Activated CD4-positive, alpha-beta T cell treated with anti-CD3 and anti-CD28 coated beads, Interleukin-2, amount 50 U/mL, for 24 hours (primary cell): Measurements from ENCODE around the gene LEMD1.
A peak's percentile ranks its signal among the peaks of the same experiment; 100 is the strongest.

ENCODE experiments used
- DNase-seq, 2 donors: peaks; one replicate each; pipeline ENCODE4 v3.0.0-alpha.2; 2020; ENCODE audit warnings: low read depth in 1 of 2, low spot score in 1 of 2

The LEMD1 gene

DNA sequence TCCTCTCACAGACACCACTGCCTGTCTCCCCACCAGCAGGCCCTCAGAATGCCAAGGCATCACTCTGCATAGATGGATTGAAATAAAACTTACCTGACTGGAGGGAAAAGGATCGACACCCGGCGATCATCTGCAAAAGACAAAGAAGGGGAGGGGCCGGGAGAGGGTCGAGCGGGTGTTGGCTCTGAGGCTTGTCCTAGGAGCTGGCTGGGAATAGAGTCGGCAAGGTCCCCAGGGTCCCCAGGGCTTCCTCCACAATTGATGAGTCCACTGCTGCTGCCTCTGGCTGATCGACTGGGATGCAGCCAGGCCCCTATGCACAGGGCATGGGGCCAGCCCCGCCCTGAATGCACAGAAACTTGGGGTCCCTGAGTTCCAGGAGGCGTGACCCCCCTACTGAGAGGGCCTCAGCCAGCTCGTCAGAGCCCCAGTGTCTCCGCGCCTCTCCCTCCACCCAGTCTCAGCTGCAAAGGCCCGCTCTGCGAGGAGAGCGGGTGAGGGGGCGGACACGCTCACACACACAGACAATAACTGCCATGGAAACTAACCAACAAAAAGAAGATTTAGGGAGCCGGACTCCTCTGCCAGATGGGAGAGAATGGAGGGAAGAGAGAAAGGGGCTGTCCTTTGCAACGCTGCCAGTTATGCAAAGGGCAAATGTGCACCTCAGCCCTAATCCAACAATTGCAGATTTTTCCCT, 65.3 kb downstream of the LEMD1 start, which contains the start of gene KLHDC8A:
Gene KLHDC8A, minus strand, starts transcription at position 483 of the 700 bp plus-strand sequence. CDS start 13,318 bp downstream, outside the sequence.
- DNase-seq: no peak

DNA sequence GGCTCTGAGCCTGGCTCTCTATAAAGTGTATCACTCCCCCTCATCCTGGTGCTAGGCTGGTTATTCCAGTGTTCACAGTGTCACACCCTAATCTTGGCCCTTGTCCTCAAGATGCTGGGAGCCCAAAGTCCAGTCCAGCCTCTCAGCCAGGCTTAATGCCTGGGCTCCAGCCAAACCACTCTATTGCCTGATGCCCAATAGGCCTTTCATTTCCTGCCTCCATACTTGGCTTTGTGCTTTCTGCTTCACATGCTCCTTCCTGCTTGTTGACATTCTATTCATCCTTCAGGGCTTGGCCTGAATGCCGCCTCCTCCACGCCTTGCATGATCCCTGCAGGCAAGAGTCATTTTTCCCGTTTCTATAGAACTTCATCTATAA, 66.8 kb downstream of the LEMD1 start:
- DNase-seq: no peak

DNA sequence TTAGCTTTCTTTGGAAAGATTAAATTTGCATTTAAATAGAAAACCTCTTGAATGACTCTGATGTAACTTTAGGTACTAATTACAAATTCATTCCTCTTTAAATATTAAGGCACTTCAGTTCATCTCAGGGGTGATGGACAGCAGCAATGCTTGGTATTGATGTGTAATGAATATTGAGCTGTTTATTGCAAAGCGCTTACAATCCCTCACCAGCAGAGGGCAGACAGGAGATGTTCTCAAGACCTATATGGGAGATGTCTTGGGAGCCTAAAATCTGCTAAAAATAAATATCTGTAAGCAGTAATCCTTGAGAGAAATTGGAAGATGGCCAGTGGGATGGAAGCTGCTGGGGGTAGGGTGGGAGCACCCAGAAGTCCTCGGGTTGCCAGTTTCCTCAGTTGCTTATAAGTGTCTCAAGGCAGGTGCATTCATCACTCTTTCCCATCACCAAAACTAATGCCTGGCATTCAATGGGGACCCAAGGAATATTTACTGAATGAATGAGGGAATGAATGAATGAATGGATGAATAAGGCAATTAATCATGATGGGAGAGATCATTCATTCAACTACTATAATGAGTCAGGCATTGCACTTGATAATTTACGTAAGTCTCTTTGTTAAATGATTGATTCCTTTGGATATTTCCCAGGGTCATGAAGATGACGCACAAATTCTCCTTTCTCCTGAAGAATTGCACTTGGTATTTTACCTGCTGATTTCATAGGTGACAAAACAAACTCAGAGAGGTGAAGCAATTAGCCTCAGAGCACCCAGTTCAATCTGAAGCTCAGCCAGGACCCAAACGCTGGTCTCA, 67.4 kb downstream of the LEMD1 start:
- peak in 1 of 2 donors; percentile 61 for DNase-seq

- no peak for DNase-seq
Observed at GRCh38 chr1:205353612-205354011, 68.2 kb downstream of the LEMD1 start.

DNA sequence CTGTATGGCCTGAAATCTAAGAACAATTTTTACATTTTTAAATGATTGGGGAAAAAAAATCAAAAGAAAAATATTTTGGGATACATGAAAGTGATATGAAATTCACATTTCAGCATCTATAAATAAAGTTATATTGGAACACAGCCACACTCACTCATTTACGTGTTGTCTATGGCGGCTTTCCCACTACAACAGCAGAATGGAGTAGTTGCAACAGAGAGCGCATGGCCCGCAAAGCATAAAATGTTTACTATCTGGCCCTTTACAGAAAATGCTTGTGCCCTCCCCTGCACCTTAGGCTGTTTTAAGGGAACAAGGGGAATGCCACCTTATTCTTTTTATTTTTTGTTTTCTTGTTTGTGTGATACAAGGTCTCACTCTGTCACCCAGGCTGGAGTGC, 68.7 kb downstream of the LEMD1 start:
- no peak for DNase-seq

DNA sequence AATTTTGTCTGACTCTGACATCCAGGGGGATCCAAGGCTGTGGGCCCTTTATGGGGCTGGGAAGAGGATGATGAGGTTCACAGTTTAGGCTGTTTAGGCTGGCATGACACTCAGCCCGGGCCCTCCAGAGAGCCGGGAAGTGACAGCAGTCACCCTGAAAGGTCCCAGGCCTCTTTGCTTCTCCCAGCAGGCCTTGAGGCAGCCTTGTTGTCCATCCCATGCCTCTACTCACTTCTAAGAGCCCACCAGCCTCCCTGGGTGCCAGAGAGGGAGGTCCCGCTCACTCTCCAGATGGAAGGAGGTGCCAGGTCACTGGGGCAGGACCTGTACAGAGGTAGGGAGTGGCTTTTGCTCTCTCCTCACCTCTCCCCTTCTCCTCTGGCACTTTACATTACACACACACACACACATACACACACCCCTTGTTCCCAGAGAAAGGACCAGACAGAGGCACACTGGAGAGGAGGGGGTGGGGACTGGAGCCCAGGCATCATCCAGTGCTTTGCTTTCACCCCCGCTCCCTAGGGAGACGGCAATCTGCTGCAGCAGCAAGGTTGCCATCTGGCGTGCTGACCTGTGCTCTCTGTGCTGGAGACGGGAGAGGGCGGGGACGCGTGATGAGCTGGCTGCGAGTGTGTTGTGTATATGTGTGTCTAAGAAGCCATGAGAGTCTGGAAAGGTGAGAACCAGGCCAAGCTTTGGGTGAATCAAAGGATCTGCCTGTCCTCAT, 69.7 kb downstream of the LEMD1 start:
- no peak for DNase-seq

- DNase-seq: no peak
Observed at GRCh38 chr1:205350691-205351141, 71.1 kb downstream of the LEMD1 start.

- no peak for DNase-seq
Observed at GRCh38 chr1:205350124-205350523, 71.7 kb downstream of the LEMD1 start.

GRCh38 chr1:205348554-205349487, 73.0 kb downstream of the LEMD1 start:
- DNase-seq: no peak

DNA sequence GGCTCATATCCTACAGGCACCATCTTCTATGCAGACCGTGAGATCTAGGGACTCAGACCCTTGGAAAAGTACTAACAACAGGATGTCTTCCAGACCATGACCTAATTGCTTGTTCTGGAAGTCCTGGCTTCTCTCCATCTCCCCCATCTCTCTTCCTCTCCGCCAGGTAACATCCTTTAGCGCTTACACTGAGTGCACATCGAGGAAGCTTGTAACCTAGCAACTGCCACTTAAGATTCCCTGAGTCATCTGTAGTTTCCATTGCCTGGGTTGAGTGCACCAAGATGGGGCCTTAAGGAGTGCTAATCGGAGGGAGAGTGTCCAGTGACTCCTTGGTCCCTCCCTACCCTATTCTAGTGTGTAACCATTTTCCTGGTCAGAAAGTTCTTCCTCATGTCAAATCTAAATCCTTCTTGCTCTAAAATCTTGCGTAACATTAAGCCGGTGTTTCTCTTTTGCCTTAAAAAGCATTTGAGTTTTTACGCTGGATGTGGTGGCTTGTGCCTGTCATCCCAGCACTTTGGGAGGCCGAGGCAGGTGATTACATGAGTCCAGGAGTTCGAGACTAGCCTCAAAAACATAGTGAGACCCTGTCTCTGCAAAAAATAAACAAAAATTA, 74.8 kb downstream of the LEMD1 start:
- no peak for DNase-seq

DNA sequence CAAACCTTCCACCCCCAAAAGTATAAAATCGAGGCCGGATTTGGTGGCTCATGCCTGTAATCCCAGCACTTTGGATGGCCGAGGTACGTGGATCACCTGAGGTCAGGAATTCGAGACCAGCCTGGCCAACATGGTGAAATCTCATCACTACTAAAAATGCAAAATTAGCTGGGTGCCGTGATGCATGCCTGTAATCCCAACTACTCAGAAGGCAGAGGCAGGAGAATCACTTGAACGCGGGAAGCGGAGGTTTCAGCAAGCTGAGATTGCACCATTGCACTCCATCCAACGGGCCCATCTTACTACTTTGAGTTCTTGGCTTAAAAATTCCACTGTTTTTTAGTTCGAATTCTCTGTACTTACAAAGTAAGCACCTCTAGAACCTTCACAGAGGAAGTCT, 76.1 kb downstream of the LEMD1 start:
- DNase-seq: no peak

- peak; percentile 19 to 26 for DNase-seq
Observed at GRCh38 chr1:205344066-205344928, 77.6 kb downstream of the LEMD1 start.

GRCh38 chr1:205343431-205344065, 78.3 kb downstream of the LEMD1 start:
- no peak for DNase-seq

- DNase-seq: no peak
Observed at GRCh38 chr1:205342986-205343385, 78.9 kb downstream of the LEMD1 start.

- no peak for DNase-seq
Observed at GRCh38 chr1:205340676-205341075, 81.2 kb downstream of the LEMD1 start.

DNA sequence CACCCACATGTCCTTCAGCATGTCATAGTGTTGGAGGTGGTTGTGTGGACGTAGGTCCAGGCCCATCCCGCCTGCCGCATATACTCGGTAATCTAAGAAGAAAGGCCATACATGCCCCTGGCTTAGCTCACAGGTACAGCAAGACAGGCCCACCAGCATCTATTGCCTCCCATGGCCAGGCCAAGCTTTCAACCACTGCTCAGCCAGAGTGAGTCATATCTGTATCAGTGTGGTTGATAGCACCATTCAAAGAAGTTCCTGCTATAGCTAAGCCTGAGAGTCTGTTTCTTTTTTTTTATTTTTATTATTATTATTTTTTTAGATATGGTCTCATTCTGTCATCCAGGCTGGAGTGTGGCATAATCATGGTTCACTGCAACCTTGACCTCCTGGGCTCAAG, 82.1 kb downstream of the LEMD1 start:
- DNase-seq: no peak

GRCh38 chr1:205339197-205339702, 82.6 kb downstream of the LEMD1 start:
- no peak for DNase-seq

DNA sequence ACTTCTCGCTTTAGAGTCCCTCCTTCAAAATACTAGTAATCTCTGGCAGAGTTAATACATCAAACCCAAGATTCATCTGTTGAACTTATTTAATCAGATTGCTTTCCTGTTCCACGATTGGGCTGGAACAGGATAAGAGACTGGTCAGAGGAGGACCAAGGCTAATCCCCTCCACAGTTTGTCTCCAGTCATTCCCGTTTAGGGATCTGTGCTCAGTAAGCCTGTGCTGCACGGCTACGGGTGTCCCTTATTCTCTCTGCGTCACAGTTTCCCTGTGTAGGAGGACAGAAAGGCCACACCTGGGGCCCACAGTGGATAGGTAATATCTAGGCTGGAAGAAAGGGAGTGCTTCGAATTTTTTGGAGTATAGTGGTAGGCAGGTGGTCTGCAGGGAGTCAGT, 83.8 kb downstream of the LEMD1 start:
- no peak for DNase-seq

DNA sequence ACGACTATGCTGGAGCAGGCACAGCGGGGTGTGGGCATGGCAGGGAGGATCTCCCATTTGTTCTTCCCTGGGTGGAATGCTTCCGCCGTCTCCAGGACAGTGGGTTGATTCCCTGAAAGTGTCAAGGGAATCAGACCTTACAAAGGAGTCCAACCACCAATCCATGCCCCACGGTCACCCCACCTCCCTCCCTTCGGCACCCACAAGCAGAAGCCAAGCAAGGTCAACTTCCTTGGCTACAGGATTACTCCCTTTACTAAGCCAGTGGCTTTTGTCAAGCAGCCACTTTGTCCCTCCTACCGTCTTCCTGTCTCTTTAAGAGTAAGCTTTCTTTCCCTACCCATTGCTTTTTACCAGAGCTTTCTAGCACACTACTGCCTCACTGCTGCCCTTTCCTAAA, 84.4 kb downstream of the LEMD1 start:
- no peak for DNase-seq
